ENCODE results near the gene GEN1. TPM values are rescaled to one million over a fixed set of nuclear protein-coding genes. Genes with fewer than 3 reads are reported as not detected.

The GEN1 gene
- total and polyA plus RNA-seq, 2 of the 13 experiments (the other 11 are each of a cell fraction or from before 2014, with no cell fraction given): 9.9 to 27.1 TPM

DNA sequence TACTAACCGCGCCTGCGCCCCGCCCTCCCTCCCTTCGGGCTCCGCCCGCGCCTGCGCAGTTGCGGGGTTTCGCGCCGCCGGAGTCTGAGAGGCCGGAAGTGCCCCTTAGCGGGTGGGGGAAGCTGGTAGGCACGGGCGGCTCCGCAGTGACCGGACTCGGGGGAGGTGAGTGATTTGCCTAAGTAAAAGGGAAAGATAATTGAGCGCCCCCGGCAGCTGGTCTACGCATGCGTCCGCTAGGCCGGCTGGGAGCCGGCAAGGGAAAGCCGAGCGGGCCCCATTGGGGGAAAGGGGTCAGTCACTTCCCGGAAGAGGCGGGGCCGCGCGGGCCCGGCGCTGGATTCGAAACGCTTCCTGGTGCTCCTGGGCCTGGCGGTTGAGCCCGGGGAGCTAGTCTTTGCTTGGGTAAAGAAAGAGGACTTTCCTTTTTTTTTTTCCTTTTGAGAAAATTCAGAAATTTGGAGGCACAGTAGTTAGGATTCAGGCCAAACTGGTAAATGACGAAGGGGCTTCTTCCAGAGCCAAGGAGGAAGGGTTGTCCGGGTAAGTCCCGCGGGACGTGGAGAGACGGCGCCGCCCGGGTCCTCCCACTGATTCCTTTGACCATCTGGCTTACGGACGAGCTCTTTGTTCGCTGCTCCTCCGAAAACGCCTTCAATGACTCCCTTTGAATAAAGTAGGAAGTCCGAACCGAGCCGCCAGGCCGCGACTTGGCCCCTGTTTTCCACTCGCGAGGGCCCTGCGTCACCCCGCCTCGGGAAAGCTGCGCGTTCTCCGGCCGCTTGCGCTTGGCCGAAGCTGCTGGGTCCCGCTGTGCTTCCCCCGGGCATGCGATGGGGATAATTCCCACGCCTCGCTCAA lies at the start of gene GEN1, which contains the start of gene SMC6 (continued):
- no peak for TF ChIP-seq AHDC1 (CRISPR knock-in tag; IDR thresholded peaks at IDR 0.05; ENCODE audit: borderline replicate concordance)
- TF ChIP-seq TBL1XR1 (IDR thresholded peaks at IDR 0.05; ENCODE audit: borderline replicate concordance, low read length, partially characterized antibody): peak; percentile 59
- no peak for TF ChIP-seq ZNF572 (CRISPR knock-in tag; IDR thresholded peaks at IDR 0.05)
- TF ChIP-seq PHF8 (CRISPR knock-in tag; IDR thresholded peaks at IDR 0.05): peak; percentile 89
- no peak for TF ChIP-seq RARG (CRISPR knock-in tag; IDR thresholded peaks at IDR 0.05; ENCODE audit: low read depth)
- peak; percentile 11; the same call in 1 of the 2 replicates for TF ChIP-seq CBX5 (CRISPR knock-in tag; IDR thresholded peaks at IDR 0.05; ENCODE audit: borderline replicate concordance)
- TF ChIP-seq, protein P1, sequence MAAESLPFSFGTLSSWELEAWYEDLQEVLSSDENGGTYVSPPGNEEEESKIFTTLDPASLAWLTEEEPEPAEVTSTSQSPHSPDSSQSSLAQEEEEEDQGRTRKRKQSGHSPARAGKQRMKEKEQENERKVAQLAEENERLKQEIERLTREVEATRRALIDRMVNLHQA (CRISPR knock-in tag; IDR thresholded peaks at IDR 0.05): no peak
- peak; percentile 75 for TF ChIP-seq SRSF1 (optimal IDR thresholded peaks at IDR 0.05; ENCODE audit: low read depth, low read length)
- 0 out of 2 replicates have a peak, but pooled peaks have one; percentile 1 for TF ChIP-seq REPIN1 (CRISPR knock-in tag; IDR thresholded peaks at IDR 0.05; ENCODE audit: borderline replicate concordance, low read depth)
- TF ChIP-seq ZNF142 (CRISPR knock-in tag; IDR thresholded peaks at IDR 0.05): no peak
- TF ChIP-seq ADNP (CRISPR knock-in tag; IDR thresholded peaks at IDR 0.05): no peak
- 0 out of 2 replicates have a peak, but pooled peaks have one; percentile 62 for TF ChIP-seq ZNF224 (CRISPR knock-in tag; IDR thresholded peaks at IDR 0.05)
- no peak for TF ChIP-seq PBX2 (CRISPR knock-in tag; IDR thresholded peaks at IDR 0.05)
- no peak for TF ChIP-seq ZSCAN29 (CRISPR knock-in tag; conservative IDR thresholded peaks at IDR 0.05)
- TF ChIP-seq ZNF160 (CRISPR knock-in tag; IDR thresholded peaks at IDR 0.05): no peak

Data from HepG2 (cell line).